Activated T-helper 17 cell treated with anti-CD3 and anti-CD28 coated beads, Interleukin-2, amount 50 U/mL, for 72 hours (primary cell): ENCODE measurements around the gene STXBP4. TPM values are rescaled to one million over a fixed set of nuclear protein-coding genes. Genes with fewer than 3 reads are reported as not detected.
A peak's percentile ranks its signal among the peaks of the same experiment; 100 is the strongest.

ENCODE experiments used
- ATAC-seq: fragments of 150-1000 bp; cut with Tn5 transposase; replicated peaks from 2 replicates; pipeline ENCODE4 v1.10.0; 2021; ENCODE audit warnings: mild to moderate bottlenecking, moderate library complexity
- H3K27ac Mint-ChIP-seq: one replicate; pipeline ENCODE4 v1.8.0; 2022; ENCODE audit warnings: mixed read lengths
- H3K27me3 Mint-ChIP-seq: one replicate; pipeline ENCODE4 v1.8.0; 2022; ENCODE audit warnings: mixed read lengths
- H3K36me3 Mint-ChIP-seq: one replicate; pipeline ENCODE4 v1.8.0; 2022; ENCODE audit warnings: low read depth, mild to moderate bottlenecking, mixed read lengths
- H3K4me1 Mint-ChIP-seq: one replicate; pipeline ENCODE4 v1.8.0; 2022; ENCODE audit warnings: mixed read lengths
- H3K4me3 Mint-ChIP-seq: one replicate; pipeline ENCODE4 v1.8.0; 2022; ENCODE audit warnings: mild to moderate bottlenecking, mixed read lengths
- H3K9me3 Mint-ChIP-seq: one replicate; pipeline ENCODE4 v1.8.0; 2022; ENCODE audit warnings: mixed read lengths
- total RNA-seq, 2 donors: library from RNA; stranded (reverse); gene quantifications; one replicate each; pipeline ENCODE4 v1.2.3, GENCODE V29; 2022

Gene STXBP4
- total RNA-seq, 2 donors from 2014 or later = 5.6 to 12.8 TPM

DNA sequence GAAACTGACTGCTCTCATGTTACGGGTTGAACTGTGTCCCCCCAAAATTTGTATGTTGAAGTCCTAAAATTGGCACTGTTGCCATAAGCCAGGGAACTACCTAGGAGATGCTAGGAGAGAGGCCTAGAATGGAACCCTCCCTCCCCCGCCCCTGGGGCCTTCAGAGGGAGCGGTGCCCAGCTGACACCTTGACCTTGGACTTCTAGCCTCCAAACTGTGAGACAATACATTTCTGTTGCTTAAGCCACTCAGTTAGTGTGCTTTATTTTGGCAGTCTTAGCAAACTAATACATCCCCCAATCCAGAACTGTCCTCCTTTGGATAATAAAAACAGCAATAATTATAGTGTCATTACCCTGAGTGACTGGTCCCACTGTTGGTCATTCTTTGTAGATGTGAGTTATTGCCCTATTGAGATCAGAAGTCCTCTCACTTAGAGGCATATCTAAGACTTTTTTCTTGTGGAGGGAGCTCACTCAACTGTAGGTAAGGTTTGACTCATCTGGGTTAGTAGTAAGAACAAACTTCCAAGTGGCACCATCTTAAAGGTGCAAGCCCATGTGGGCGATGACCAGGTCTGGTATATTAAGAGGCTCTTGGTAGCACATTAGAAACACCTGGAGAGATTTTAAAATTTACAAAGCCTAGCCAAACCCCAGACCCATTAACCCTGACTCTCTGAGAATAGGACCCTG is 203.2 kb downstream of the STXBP4 start:
- no peak overlapping the region for H3K27ac Mint-ChIP-seq
- ATAC-seq = peak; percentile 64

DNA sequence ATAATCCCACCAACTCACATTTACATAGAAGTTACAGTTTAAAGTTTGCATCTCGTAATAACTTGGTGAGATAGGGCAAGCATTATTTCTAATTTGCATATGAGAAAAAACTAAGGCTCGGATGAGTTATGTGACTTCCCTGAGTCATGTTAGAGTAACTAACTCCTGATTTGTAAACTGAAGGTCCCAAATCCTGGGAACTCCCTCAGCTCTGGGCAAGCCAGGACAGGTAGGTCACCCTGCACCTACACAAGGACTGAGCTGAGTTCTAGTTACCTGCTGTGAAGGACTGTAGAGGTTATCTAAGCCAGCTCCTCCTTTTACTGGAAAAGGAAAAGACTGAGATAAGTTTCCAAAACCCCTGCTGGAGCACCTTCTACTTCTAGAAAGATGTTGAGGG is 204.0 kb downstream of the STXBP4 start:
- H3K4me3 Mint-ChIP-seq = no peak overlapping the region
- no peaks in the 10 kb centered on the region for H3K27me3 Mint-ChIP-seq
- peaks cover 7% of the 10 kb centered on the region for H3K9me3 Mint-ChIP-seq
- peak; percentile 28 for ATAC-seq
- H3K4me1 Mint-ChIP-seq = peaks cover 11% of the 10 kb centered on the region
- H3K27ac Mint-ChIP-seq = no peak overlapping the region
- H3K36me3 Mint-ChIP-seq = no peaks in the 10 kb centered on the region

More for the DNA sequence above, 203.2 kb downstream of the STXBP4 start:
- Mint-ChIP-seq H3K4me1 (peaks cover 8% of the 10 kb centered on the region), H3K27me3 (no peaks in the 10 kb centered on the region), H3K9me3 (peaks cover 7% of the 10 kb centered on the region), H3K4me3 (no peak overlapping the region), H3K36me3 (no peaks in the 10 kb centered on the region)

DNA sequence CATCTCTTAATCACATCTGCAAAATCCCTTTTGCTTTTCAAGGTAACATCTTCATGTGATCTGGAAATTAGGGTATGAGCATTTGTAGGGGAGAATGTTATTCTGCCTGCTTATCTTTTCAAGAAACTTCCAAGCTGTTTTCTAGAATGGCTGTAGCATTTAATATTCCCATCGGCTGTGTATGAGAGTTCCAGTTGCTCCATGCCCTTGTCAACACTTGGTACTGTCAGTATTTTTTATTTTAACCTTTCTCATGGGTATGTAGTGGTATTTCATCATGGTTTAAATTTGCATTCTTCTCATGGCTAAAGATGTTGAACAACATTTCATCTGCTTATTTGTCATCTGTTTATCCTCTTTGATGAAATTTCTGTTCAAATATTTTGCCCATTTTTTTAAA is 205.6 kb downstream of the STXBP4 start:
- no peak for ATAC-seq
- Mint-ChIP-seq H3K36me3 (no peaks in the 10 kb centered on the region), H3K27me3 (no peaks in the 10 kb centered on the region), H3K4me3 (no peak overlapping the region), H3K4me1 (peaks cover 11% of the 10 kb centered on the region), H3K27ac (no peak overlapping the region), H3K9me3 (peaks cover 7% of the 10 kb centered on the region)

DNA sequence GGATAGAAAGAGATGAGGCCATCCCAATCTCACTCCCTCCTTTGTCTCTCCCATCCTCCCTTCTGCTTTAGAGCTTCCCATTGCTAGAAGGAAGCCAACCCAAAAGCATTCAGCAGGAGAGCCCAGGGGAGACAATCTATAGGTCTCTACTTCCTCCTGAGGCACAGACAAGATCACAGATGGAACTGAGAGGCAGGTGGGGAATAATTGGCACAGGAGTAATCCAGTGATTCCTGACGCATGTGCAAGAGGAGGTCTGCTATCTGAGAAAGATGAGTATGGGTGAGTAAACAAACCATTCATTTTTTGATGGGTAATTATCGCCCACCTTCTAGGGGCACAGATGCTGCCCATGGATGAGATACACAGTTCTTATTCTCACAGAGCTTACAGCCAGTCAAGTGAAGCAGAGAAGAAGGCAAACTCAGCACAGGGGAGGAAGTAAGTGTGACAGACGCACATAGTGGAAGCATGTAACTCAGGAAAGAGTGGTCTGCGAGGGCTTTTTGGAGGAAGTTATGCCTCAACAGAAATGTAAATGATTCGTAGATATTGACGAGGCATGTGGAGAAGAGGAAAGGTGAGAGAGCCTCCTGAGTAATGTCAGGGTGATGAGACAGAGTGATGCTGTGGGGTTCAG is 207.3 kb downstream of the STXBP4 start:
- Mint-ChIP-seq H3K4me1 (peaks cover 11% of the 10 kb centered on the region), H3K9me3 (peaks cover 7% of the 10 kb centered on the region), H3K36me3 (no peaks in the 10 kb centered on the region), H3K4me3 (no peak overlapping the region), H3K27me3 (no peaks in the 10 kb centered on the region), H3K27ac (peak overlapping the region; percentile 50)
- ATAC-seq = peak; percentile 53

DNA sequence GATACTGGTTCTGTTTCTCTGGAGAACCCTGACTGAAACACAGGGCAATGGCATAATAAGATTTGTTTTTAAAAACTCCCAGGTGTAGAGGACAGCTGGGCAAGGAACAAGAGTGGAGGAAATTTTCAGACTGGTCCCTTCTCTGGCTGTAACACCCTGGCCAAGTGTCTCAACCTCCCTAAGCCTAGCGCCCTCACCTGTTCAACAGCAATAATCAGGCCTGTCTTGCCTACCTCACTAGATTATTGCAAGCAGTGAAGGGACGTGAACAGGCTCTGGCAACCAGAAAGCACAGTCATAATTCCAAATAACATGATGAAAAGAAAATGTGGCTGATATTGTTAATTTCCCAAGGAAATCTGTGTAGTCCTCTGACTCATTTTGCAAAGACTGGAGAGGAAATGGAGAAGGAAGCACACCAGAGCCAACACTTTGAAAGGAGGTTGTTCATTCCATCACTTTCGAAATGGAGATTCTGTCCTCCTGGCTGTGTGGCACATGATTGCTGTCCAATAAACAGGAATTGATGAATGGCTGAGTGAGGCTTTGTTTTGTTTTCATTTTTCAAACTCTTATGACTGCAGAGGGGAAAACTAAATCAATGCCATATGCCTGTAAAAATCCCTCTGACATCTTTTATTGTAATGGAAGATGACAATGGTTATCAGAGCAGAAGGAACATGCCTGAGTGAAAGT is 208.7 kb downstream of the STXBP4 start:
- no peak for ATAC-seq
- peaks cover 11% of the 10 kb centered on the region for H3K4me1 Mint-ChIP-seq
- peaks cover 16% of the 10 kb centered on the region for H3K9me3 Mint-ChIP-seq
- no peak overlapping the region for H3K4me3 Mint-ChIP-seq
- peak overlapping the region; percentile 50 for H3K27ac Mint-ChIP-seq
- no peaks in the 10 kb centered on the region for H3K36me3 Mint-ChIP-seq
- no peaks in the 10 kb centered on the region for H3K27me3 Mint-ChIP-seq

DNA sequence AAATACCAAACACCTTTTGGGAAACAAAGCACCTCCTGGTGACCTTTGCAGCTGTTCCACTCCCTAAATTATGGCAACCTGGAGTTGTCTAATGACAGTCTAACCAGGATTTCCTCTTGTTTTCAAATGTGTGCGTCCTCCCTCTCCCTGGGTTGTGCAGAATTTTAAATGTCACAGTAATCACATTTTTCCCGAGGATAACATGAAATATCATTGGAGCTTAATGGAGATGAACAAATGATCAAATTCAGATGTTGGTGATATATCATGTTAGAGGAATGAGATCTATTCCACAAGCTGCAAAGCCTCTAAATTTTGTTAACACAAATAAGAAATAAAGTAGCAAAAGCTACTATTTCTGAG is 209.3 kb downstream of the STXBP4 start:
- no peak for ATAC-seq
- no peak overlapping the region for H3K27ac Mint-ChIP-seq
- H3K36me3 Mint-ChIP-seq = no peaks in the 10 kb centered on the region
- no peak overlapping the region for H3K4me3 Mint-ChIP-seq
- no peaks in the 10 kb centered on the region for H3K27me3 Mint-ChIP-seq
- H3K4me1 Mint-ChIP-seq = peaks cover 11% of the 10 kb centered on the region
- H3K9me3 Mint-ChIP-seq = peaks cover 20% of the 10 kb centered on the region

DNA sequence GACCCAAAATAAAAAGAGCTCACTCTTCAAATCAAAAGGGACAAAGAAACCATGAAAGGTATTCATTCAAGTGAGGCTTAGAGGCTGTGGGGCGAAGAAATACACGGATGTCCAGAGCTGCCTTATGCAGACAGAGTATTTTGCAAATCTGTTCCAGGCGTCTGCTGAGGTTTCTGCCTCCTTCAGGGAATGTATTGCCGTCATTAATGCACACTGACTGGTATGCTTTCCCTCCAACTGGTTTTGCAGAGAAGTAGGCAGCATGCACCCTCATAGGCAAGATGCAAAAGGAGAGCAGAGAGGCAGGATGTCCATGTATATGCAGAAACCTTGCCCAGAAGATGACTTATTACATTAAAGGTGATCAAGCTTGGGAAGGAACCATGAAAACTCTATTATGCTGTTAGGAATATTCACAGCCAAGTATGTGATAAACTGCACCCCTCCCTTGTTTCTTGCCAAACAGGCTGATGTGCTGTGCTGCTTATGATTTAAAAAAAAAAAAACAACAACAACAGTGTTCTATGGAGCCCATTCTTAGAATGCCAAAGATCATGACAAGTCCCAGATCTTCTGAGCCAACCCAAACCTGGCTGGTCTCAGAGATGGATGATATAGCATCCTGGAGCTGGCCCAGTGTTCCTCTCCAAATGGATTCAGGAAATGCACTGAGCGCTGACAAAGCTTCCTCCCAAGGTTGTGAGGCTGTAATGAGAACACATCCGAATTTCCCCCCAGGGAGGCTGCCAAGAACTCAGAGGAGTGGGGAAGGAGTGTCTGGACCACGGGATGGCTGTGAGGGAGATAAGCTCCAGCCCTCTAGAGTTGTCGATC is 218.6 kb downstream of the STXBP4 start:
- H3K4me3 Mint-ChIP-seq = no peak overlapping the region
- no peak overlapping the region for H3K27ac Mint-ChIP-seq
- no peaks in the 10 kb centered on the region for H3K36me3 Mint-ChIP-seq
- H3K27me3 Mint-ChIP-seq = no peaks in the 10 kb centered on the region
- H3K4me1 Mint-ChIP-seq = no peaks in the 10 kb centered on the region
- H3K9me3 Mint-ChIP-seq = peaks cover 6% of the 10 kb centered on the region
- ATAC-seq = no peak

DNA sequence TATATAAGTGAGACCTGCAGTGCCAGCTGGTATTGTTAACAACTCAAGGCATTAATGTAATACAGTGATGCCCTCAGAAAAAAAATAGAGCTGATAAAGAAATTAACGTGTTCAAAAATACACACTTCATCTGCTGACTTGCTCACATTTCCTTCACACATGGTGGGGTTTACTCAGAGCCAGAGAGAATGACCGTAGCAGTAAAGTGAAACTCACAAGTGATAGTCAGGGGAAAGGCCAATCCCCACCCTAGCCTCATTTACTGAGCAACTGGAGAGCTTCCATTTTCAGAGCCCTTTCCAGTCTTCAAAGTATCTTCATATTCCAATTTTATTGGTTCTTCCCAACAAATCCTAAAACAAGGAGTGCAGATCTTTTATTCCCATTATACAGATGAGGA is 222.2 kb downstream of the STXBP4 start:
- Mint-ChIP-seq H3K36me3 (no peaks in the 10 kb centered on the region), H3K9me3 (no peaks in the 10 kb centered on the region), H3K4me3 (no peak overlapping the region), H3K27ac (no peak overlapping the region), H3K4me1 (peaks cover 6% of the 10 kb centered on the region), H3K27me3 (no peaks in the 10 kb centered on the region)
- no peak for ATAC-seq

DNA sequence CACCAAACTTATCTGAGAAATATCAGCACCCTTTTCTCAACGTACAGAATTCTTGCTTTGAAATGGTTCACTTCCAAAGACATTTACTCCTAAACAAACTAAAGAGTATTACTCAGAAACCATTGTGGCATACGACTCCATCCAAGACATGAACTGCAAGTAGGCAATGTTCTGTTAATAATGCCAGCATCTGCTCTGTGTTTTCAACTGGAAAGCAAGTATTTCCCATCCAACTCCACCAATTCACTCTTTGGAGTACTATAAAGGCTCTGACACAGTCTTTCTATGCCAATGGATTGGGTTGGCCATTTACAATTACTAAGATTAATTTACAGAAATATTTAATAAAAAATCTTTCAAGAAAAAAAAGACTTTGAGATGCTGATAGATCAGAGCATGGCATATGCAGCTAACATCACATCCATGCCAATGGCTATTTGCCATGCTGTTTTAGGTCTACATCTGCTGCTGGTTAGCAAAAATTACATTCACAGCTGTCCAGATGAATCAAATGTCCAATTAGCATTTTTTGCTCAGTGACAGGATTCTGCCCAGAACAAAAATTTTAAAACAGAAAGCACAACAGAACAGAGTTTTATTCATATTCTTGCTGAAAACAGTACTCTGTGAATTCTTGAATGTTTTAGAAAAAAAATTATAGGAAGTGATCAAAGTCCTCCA is 230.3 kb downstream of the STXBP4 start:
- Mint-ChIP-seq H3K9me3 (peaks cover 5% of the 10 kb centered on the region), H3K4me1 (no peaks in the 10 kb centered on the region), H3K27me3 (no peaks in the 10 kb centered on the region), H3K36me3 (no peaks in the 10 kb centered on the region), H3K27ac (no peak overlapping the region), H3K4me3 (no peak overlapping the region)
- no peak for ATAC-seq

DNA sequence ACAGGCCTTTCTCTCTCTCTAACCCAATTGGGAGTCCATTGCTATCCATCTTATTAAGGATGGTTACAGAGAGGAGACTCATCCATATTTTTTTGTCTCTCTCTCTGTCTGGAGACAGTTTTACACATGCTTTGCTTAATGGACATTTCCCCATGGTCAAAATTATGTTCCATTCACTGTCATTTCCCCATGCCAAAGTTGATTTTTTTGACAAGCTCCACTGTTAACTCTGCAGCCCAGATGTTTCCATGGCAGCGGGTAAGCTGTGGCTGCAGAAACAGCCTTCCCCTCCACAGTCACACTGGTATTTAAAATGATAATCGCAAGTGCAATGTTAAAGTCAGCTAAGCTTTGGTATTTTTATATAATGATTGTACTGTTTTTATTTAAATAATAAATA is 232.3 kb downstream of the STXBP4 start:
- no peak overlapping the region for H3K27ac Mint-ChIP-seq
- H3K9me3 Mint-ChIP-seq = peaks cover 15% of the 10 kb centered on the region
- H3K27me3 Mint-ChIP-seq = no peaks in the 10 kb centered on the region
- no peak overlapping the region for H3K4me3 Mint-ChIP-seq
- no peak for ATAC-seq
- no peaks in the 10 kb centered on the region for H3K4me1 Mint-ChIP-seq
- H3K36me3 Mint-ChIP-seq = no peaks in the 10 kb centered on the region

DNA sequence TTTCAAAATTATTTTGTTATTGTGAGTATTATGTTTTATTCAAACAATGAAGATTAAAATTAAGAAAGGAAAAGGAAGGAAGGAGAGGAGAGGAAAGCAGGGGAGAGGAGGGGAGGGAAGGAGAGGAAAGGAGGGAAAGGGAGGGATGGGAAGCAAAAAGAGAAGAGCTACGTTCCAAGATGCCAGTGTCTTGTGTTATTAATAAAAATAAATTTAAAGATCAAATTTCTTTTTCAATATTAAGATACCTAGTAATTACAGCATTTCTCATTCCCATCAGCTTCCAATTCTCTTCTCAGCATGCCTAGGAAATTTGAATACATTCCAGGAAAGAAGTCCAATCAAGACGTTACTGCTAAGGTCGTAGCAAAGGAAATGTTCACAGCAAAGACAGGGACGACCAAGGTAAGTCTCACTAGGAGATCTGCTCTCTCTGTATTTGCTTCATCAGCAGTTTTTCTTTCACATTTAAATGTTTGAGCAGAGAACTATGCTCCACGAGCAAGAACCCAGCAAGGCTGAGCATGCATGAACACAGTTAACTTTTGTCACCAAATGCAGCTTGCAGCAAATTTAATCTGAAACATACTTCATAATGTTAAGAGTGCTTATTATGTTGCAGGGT is 232.9 kb downstream of the STXBP4 start:
- Mint-ChIP-seq H3K4me1 (no peaks in the 10 kb centered on the region), H3K9me3 (peaks cover 15% of the 10 kb centered on the region), H3K27ac (no peak overlapping the region), H3K36me3 (no peaks in the 10 kb centered on the region), H3K27me3 (no peaks in the 10 kb centered on the region), H3K4me3 (no peak overlapping the region)
- no peak for ATAC-seq

DNA sequence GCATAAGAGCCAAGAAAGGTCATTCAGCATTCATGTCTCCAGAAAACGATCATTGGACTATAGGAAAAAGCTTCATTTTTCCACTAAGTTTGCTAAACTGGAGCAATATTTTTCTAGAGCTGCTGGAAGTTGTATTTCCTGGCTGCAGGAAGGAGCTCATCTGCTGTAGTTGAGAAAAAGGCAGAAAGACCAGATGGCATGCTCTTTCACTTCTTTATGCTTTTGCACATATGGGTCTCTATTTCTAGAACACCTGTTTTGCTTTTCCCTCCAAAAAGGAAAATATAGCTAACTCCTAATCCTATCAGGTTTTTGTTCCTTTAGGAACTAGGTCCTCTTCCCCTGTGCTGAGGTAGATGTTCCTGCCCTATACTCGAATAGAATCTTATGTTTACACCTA is 234.3 kb downstream of the STXBP4 start:
- ATAC-seq = no peak
- Mint-ChIP-seq H3K36me3 (no peaks in the 10 kb centered on the region), H3K4me3 (no peak overlapping the region), H3K9me3 (peaks cover 10% of the 10 kb centered on the region), H3K4me1 (no peaks in the 10 kb centered on the region), H3K27ac (no peak overlapping the region), H3K27me3 (no peaks in the 10 kb centered on the region)

DNA sequence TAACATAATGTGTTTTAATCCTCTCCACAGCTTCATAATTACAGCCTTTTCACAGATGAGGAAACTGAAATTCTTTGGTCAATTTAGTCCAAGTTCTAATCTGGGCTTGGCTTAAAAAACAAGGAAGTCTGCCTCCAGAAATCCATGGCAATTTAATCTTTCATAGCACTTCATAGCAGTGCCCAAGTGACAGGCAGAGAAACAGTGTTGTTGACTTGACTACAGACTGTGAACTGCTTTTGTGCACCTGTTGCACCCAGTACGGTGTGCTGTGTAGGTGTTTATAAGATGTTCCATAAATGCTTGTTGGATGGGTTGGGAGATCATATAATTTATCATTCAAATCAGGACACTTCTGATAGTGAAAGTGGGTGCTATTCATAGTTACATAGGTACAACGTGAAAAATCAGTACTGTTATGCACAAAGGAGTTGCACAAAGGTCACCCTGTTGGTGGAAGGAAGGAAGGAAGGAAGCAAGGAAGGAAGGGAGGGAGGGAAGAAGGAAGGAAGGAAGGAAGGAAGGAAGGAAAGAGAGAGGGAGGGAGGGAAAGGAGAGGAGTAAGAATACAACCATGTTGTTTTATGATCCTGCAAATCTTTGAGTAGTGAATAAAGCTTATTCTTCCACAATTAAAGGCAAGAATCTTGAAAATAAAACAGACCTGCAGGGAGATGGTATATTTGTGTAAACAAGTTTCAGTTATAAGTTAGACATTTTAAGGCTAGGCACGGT is 239.7 kb downstream of the STXBP4 start:
- Mint-ChIP-seq H3K27me3 (no peaks in the 10 kb centered on the region), H3K4me3 (no peak overlapping the region), H3K27ac (no peak overlapping the region), H3K36me3 (no peaks in the 10 kb centered on the region), H3K9me3 (peaks cover 10% of the 10 kb centered on the region), H3K4me1 (no peaks in the 10 kb centered on the region)
- no peak for ATAC-seq
